NT2/D1 (cell line): ENCODE measurements around the gene CCDC57.

ENCODE experiments used
- SUZ12 ChIP-seq: IDR thresholded peaks from 2 replicates; pipeline ENCODE4 v1.6.1; 2011; ENCODE audit not compliant: insufficient read length, insufficient read depth; ENCODE audit errors: extremely low read depth
- ZNF274 ChIP-seq: IDR thresholded peaks from 2 replicates; pipeline ENCODE4 v1.6.1; 2011; ENCODE audit warnings: mild to moderate bottlenecking, low read depth, low read length

- no peak for TF ChIP-seq ZNF274
- no peak for TF ChIP-seq SUZ12
These were observed 160.6 kb downstream of the CCDC57 start, which contains the start of the genes GPS1 and RFNG for GRCh38 chr17:82051776-82052637.
